Stomach smooth muscle (tissue), 2 donors: Measurements from ENCODE around the gene C1orf21.
"Not testable (repeated sequence)": the region's sequence is repeated elsewhere in the genome, so short reads cannot be mapped to it uniquely, and the experiment has no call there.

Source experiments
- H3K27ac ChIP-seq: one replicate; pipeline ENCODE4 v1.7.0; 2013; ENCODE audit warnings: mild to moderate bottlenecking, low read length, inconsistent platforms
- H3K27me3 ChIP-seq, 2 donors: one replicate each; pipeline ENCODE4 v1.7.0; 2013; ENCODE audit warnings: low read length in 2 of 2; ENCODE audit not compliant: insufficient read depth in 2 of 2, control insufficient read depth in 1 of 2
- H3K36me3 ChIP-seq, 2 donors: one replicate each; pipeline ENCODE4 v1.7.0; 2013; ENCODE audit warnings: low read length in 2 of 2; ENCODE audit not compliant: control insufficient read depth in 2 of 2, insufficient read depth in 2 of 2
- H3K4me1 ChIP-seq: one replicate; pipeline ENCODE4 v1.7.0; 2013; ENCODE audit warnings: low read length; ENCODE audit not compliant: control insufficient read depth, insufficient read depth
- H3K4me3 ChIP-seq, 2 donors: one replicate each; pipeline ENCODE4 v1.7.0; 2013; ENCODE audit warnings: low read length in 2 of 2
- H3K9ac ChIP-seq, 2 donors: one replicate each; pipeline ENCODE4 v1.7.0; 2013; ENCODE audit warnings: low read length in 2 of 2, mild to moderate bottlenecking in 1 of 2
- H3K9me3 ChIP-seq, 2 donors: one replicate each; pipeline ENCODE4 v1.7.0; 2013; ENCODE audit warnings: low read length in 2 of 2; ENCODE audit not compliant: control insufficient read depth in 2 of 2
- donor health status: healthy.
- donor health status: Pancreatic carcinoma.

Gene C1orf21

DNA sequence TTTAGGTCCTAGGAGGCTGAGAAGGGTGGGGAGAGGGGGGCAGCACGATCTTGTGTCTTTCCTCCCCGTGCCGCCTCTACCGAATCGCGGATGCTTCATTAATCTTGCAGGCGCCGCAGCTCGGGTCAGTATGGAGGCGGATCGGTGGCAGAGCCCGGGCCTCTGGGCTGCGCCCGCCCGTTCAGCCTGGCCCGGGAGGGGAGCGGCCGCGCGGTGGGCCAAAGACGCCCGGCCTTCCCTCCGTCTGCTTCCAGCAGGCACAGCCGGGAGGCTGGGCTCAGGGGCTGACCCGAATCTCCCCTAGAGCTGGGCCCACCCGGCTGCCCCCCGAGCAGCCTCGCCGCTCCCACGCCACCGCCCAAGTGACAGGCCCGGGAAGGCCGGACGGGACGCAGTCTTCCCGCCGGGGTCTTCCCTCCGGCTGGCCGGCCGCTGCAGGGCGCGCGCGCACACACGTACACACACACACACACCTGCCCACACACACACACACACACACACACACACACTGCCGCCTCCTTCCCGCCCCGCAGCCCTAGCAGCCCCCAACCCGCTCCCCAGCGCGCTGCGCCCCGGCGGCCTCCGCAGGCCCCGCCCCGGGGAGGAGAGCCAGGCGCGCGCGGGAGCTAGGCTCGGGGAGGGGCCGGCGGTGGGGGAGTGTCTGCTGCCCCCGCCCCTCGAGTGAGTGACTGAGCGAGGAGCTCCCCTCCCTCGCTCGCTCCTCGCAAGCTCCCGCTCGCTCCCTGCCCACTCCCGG lies at the start of gene C1orf21:
C1orf21 (plus strand) TSS at position 718 of the 757 bp plus-strand sequence. CDS start 90,481 bp downstream, outside the sequence.
- peaks cover 15% of the 10 kb centered on the region for H3K4me1 ChIP-seq
- H3K27ac ChIP-seq = peak within 1 kb of the TSS; percentile 77
- H3K9me3 ChIP-seq = no peaks in the 10 kb centered on the region

DNA sequence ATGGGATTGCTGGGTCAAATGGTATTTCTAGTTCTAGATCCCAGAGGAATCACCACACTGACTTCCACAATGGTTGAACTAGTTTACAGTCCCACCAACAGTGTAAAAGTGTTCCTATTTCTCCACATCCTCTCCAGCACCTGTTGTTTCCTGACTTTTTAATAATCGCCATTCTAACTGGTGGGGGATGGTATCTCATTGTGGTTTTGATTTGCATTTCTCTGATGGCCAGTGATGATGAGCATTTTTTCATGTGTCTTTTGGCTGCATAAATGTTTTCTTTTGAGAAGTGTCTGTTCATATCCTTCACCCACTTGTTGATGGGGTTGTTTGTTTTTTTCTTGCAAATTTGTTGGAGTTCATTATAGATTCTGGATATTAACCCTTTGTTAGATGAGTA lies 49.0 kb upstream of the C1orf21 start:
- H3K27ac ChIP-seq, H3K9ac ChIP-seq, H3K36me3 ChIP-seq: not testable (repeated sequence)

More for the DNA sequence above, at the start of gene C1orf21:
- Histone ChIP-seq H3K9ac (peak within 1 kb of the TSS; percentile 74 to 80), H3K4me3 (peak within 1 kb of the TSS; percentile 80 to 93), H3K27me3 (no peaks in the 10 kb centered on the region), H3K36me3 (no peaks in the 10 kb centered on the region)

GRCh38 chr1:184340984-184341383 lies 45.8 kb upstream of the C1orf21 start:
- H3K36me3 ChIP-seq = no peaks in the 10 kb centered on the region
- H3K9ac ChIP-seq = no peak overlapping the region
- no peaks in the 10 kb centered on the region for H3K4me1 ChIP-seq
- no peak overlapping the region for H3K4me3 ChIP-seq
- H3K9me3 ChIP-seq = no peaks in the 10 kb centered on the region
- H3K27me3 ChIP-seq = no peaks in the 10 kb centered on the region
- no peak overlapping the region for H3K27ac ChIP-seq

More for the DNA sequence above, 49.0 kb upstream of the C1orf21 start:
- not testable (repeated sequence) for H3K4me3 ChIP-seq, H3K9me3 ChIP-seq, H3K4me1 ChIP-seq, H3K27me3 ChIP-seq

DNA sequence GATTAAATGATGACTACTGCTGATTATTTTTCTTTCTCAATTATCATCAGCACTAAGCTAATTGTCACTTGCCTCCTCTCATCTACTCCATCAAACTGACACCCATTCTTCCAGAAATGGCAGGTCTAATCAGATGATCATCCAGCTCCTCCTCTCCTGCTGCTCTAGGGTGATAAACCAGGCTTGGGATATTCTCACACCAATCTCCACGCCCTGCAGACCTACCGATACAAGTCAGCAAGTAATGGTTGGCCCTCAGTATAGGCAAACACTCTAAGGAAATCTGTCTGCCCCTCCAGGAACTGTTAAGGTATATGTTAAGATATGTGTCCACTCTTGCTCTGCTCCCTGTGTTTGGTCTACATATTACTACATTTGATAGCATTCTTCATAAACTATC lies 36.3 kb upstream of the C1orf21 start:
- Histone ChIP-seq H3K36me3 (no peaks in the 10 kb centered on the region), H3K27ac (no peak overlapping the region), H3K4me3 (no peak overlapping the region), H3K9me3 (no peaks in the 10 kb centered on the region), H3K4me1 (no peaks in the 10 kb centered on the region), H3K27me3 (no peaks in the 10 kb centered on the region), H3K9ac (no peak overlapping the region)

DNA sequence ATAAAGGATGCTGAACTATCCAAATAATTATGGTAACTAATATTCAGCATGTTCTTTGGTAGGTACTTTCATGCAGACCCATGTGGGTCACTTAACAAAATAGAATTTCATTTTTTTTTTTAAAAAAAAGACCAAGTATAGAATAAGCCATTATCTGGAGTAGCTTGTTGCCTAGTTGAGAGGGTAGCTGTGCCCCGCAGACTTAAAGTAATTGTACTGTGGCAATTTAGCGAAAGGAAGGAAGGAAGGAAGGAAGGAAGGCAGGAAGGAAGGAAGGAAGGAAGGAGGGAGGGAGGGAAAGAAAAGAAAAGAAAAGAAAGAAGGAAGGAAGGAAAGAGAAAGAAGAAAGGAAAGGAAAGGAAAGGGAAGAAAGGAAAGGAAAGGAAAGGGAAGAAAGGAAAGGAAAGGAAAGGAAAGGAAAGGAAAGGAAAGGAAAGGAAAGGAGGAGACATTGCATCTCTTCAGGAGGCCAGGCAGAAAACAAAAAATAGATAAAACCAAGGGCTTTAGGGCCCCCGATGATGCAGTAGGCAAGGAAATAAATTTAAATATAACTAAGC lies 35.3 kb upstream of the C1orf21 start:
- Histone ChIP-seq H3K9ac (no peak overlapping the region), H3K27ac (no peak overlapping the region), H3K4me3 (no peak overlapping the region), H3K27me3 (no peaks in the 10 kb centered on the region), H3K4me1 (no peaks in the 10 kb centered on the region), H3K36me3 (no peaks in the 10 kb centered on the region), H3K9me3 (no peaks in the 10 kb centered on the region)

DNA sequence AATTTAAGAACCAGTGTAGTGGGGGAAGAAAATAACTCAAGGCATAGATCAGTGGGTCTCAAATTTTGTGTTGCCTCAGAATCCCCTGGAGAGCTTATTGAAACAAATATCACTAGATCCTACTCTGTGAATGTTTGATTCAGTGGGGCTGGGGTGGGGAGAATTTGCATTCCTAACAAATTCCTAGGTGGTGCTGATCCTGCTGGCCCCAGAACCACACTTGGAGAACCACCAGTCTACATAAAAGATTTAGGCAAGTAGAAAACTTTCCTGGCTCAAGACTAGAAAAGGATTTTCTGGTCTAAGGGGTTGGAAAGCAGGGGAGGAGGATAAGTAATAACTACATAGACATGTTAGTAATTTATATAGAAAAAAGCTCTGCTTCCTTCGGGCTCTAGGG lies 34.1 kb upstream of the C1orf21 start:
- no peaks in the 10 kb centered on the region for H3K9me3 ChIP-seq
- no peaks in the 10 kb centered on the region for H3K27me3 ChIP-seq
- no peak overlapping the region for H3K9ac ChIP-seq
- H3K36me3 ChIP-seq = no peaks in the 10 kb centered on the region
- H3K4me3 ChIP-seq = no peak overlapping the region
- no peaks in the 10 kb centered on the region for H3K4me1 ChIP-seq
- H3K27ac ChIP-seq = no peak overlapping the region

GRCh38 chr1:184354719-184355118 lies 32.1 kb upstream of the C1orf21 start:
- no peak overlapping the region for H3K9ac ChIP-seq
- no peaks in the 10 kb centered on the region for H3K27me3 ChIP-seq
- H3K4me1 ChIP-seq = no peaks in the 10 kb centered on the region
- H3K27ac ChIP-seq = no peak overlapping the region
- no peak overlapping the region for H3K4me3 ChIP-seq
- no peaks in the 10 kb centered on the region for H3K9me3 ChIP-seq
- no peaks in the 10 kb centered on the region for H3K36me3 ChIP-seq

- no peak overlapping the region for H3K9ac ChIP-seq
- no peaks in the 10 kb centered on the region for H3K4me1 ChIP-seq
- no peak overlapping the region for H3K4me3 ChIP-seq
- no peaks in the 10 kb centered on the region for H3K27me3 ChIP-seq
- H3K27ac ChIP-seq = no peak overlapping the region
- H3K36me3 ChIP-seq = no peaks in the 10 kb centered on the region
- H3K9me3 ChIP-seq = no peaks in the 10 kb centered on the region
Observed at GRCh38 chr1:184356891-184357290, 29.9 kb upstream of the C1orf21 start.

DNA sequence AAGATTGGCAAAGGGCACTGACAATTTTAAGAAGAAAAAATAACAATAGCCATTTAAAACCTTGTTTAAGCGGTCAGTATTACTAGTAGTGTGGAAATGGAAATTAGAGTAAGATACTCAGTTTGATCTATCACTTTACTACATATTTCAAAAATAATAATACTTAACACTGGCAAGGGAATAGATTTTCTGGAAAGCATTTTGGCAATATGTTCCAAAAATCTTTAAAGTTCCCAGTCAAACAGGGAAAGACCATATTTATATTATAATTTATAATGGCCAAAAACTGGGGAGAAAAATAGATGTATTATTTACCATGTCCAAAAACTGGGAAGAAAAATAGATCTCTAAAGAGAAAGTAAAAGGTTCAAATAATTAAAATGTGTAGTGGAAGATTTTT lies 28.6 kb upstream of the C1orf21 start:
- no peak overlapping the region for H3K27ac ChIP-seq
- no peak overlapping the region for H3K9ac ChIP-seq
- no peaks in the 10 kb centered on the region for H3K9me3 ChIP-seq
- peaks cover 2% of the 10 kb centered on the region for H3K4me1 ChIP-seq
- H3K36me3 ChIP-seq = no peaks in the 10 kb centered on the region
- H3K27me3 ChIP-seq = no peaks in the 10 kb centered on the region
- H3K4me3 ChIP-seq = no peak overlapping the region

DNA sequence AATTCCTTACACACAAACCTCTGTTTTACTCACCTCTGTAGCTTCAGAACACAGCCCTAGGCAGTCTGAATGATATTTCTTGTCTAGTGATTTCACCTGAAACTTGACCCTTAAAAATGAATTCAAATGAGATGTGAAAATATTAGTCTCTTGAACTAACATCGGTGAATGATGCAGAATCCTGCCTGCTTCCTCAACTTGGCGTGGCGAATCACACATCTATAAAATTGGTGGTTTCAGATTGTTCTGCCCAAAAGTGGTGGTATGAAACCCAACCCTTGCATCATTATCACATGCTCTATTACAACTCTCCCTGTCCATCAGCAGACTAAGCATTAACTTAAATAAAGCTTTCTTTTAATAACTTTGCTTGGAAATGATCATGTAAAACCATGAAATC lies 26.9 kb upstream of the C1orf21 start:
- H3K4me1 ChIP-seq = peaks cover 3% of the 10 kb centered on the region
- no peak overlapping the region for H3K27ac ChIP-seq
- H3K9me3 ChIP-seq = no peaks in the 10 kb centered on the region
- H3K9ac ChIP-seq = no peak overlapping the region
- H3K27me3 ChIP-seq = no peaks in the 10 kb centered on the region
- H3K4me3 ChIP-seq = no peak overlapping the region
- no peaks in the 10 kb centered on the region for H3K36me3 ChIP-seq

- Histone ChIP-seq H3K9me3 (no peaks in the 10 kb centered on the region), H3K4me3 (no peak overlapping the region), H3K9ac (no peak overlapping the region), H3K27ac (no peak overlapping the region), H3K36me3 (no peaks in the 10 kb centered on the region), H3K27me3 (no peaks in the 10 kb centered on the region), H3K4me1 (peaks cover 3% of the 10 kb centered on the region)
Observed at GRCh38 chr1:184362876-184363275, 24.0 kb upstream of the C1orf21 start.
